Fibroblast of lung (primary cell): ENCODE measurements around the gene RSPH4A.

Source experiments
- EZH2 ChIP-seq: IDR thresholded peaks from 2 replicates; pipeline ENCODE4 v1.5.1; 2012; ENCODE audit warnings: low read length, control low read depth, mild to moderate bottlenecking; ENCODE audit errors: missing control alignments
- TF ChIP-seq, protein P1 (sequence below), 2 donors: IDR thresholded peaks in 1 of 2; conservative IDR thresholded peaks in 1 of 2; 1 replicate in 1 of 2; 2 replicates in 1 of 2; pipeline ENCODE4 v1.5.1; 2011 to 2012; ENCODE audit warnings: low read length in 2 of 2, control low read depth in 1 of 2, inconsistent platforms in 1 of 2, low read depth in 1 of 2, mild to moderate bottlenecking in 1 of 2

DNA sequence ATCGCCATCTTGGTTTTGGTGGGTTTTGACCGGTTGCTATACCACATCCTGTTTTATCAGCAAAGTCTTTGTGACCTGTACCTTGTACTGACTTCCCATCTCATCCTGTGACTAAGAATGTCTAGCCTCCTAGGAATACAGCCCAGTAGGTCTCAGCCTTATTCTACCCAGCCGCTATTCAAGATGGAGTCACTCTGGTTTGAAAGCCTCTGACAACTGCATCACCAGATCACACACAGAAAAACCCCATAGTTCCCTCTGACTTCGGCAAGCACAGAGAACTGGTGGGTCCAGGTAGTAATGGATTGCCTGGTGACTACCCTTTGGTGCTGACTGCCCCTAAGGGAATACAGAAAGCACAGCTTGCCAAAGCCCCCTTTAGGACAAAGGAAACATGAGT lies 10.3 kb upstream of the RSPH4A start:
- TF ChIP-seq, protein P1, sequence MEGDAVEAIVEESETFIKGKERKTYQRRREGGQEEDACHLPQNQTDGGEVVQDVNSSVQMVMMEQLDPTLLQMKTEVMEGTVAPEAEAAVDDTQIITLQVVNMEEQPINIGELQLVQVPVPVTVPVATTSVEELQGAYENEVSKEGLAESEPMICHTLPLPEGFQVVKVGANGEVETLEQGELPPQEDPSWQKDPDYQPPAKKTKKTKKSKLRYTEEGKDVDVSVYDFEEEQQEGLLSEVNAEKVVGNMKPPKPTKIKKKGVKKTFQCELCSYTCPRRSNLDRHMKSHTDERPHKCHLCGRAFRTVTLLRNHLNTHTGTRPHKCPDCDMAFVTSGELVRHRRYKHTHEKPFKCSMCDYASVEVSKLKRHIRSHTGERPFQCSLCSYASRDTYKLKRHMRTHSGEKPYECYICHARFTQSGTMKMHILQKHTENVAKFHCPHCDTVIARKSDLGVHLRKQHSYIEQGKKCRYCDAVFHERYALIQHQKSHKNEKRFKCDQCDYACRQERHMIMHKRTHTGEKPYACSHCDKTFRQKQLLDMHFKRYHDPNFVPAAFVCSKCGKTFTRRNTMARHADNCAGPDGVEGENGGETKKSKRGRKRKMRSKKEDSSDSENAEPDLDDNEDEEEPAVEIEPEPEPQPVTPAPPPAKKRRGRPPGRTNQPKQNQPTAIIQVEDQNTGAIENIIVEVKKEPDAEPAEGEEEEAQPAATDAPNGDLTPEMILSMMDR (conservative IDR thresholded peaks at IDR 0.05 in 1 of 2, IDR thresholded peaks at IDR 0.05 in 1 of 2; ENCODE audit: low read depth in 1 of 2, low read length in 2 of 2): no peak
- no peak for TF ChIP-seq EZH2
